Frontal cortex (tissue), 4 donors: ENCODE data around the gene DEDD. TPM values are rescaled to one million over a fixed set of nuclear protein-coding genes. Genes with fewer than 3 reads are reported as not detected.
A peak's percentile ranks its signal among the peaks of the same experiment; 100 is the strongest.

ENCODE experiments used
- DNase-seq, 2 donors: peaks; one replicate each; pipeline ENCODE4 v3.0.0; 2012; ENCODE audit warnings: low spot score in 2 of 2
- FAIRE-seq: peaks from 2 replicates; lab custom pipeline; 2012; peaks lifted over from hg19 to GRCh38; lab: Jason Lieb, UNC
- total RNA-seq: library from RNA; depleted of rRNA; stranded (reverse); fragments of >200 nt; gene quantifications from one replicate; pipeline ENCODE4 v1.2.3, GENCODE V29; 2014
- donor health status: control.
- donor health status: control.
- donor health status: control.

The DEDD gene
- total RNA-seq, 1 donor from 2014 or later = 21.6 TPM

DNA sequence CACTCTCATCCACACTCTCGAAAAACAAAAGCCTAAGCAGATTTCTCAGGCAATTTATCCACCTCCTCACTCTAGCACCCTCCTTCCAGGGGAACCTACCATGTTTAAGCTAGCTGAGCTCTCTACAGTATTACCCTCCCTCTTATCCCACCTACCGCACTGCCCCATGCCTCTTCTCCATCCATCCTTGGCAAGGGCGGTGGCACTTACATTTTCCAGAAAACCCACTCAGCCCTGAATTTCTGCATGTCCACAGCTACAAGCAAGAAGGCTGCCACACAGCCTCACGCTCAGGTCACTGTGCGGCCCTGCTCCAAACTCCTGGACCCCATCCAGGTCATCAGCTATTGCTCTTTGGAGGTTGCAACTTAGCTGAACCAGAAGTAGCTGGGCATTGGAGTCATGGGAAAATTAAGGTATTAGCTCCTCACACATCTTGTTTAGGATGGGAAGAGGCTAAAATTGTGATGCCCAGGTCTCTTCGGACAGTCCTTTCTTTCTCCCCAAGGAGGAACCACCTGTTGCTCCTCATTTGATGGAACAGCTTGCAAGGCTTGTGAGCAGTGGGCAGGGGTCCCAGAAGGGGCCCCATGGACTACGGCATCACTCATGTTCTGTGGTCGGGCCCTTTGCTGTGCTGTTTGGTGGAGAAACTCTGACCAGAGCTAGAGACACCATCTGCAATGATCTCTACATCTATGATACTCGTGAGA, 33.2 kb downstream of the DEDD start:
- no peak for FAIRE-seq
- DNase-seq = no peak

GRCh38 chr1:161098210-161099068, 34.0 kb downstream of the DEDD start, which contains the start of gene KLHDC9:
Gene KLHDC9, plus strand, starts transcription at chr1:161098361. Its CDS starts 175 bp downstream, at chr1:161098536.
- DNase-seq = peak; percentile 76 to 82
- FAIRE-seq = no peak

- DNase-seq (no peak), FAIRE-seq (no peak)
These were observed 35.9 kb downstream of the DEDD start for GRCh38 chr1:161096530-161096929.

GRCh38 chr1:161096015-161096414, 36.5 kb downstream of the DEDD start:
- FAIRE-seq (no peak), DNase-seq (no peak)

DNA sequence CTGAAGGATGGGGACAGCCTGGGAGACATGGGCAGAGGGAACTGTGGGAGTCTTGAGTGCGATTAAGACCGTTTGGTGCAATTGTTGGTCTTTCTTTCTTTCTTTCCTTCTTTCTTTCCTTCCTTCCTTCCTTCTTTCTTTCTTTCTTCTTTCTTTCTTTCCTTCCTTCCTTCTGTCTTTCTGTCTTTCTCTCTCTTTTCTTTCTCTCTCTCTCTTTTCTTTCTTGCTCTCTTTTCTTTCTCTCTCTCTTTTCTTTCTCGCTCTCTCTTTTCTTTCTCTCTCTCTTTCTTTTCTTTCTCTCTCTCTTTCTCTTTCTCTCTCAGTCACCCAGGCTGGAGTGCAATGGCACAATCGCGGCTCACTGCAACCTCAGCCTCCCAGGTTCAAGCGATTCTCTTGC, 37.2 kb downstream of the DEDD start:
- DNase-seq (no peak), FAIRE-seq (no peak)

- no peak for FAIRE-seq
These were observed 38.0 kb downstream of the DEDD start for GRCh38 chr1:161094481-161094880.

GRCh38 chr1:161092621-161093028, 39.8 kb downstream of the DEDD start:
- FAIRE-seq = no peak
- DNase-seq = no peak

More at GRCh38 chr1:161094481-161094880, 38.0 kb downstream of the DEDD start:
- no peak for DNase-seq

DNA sequence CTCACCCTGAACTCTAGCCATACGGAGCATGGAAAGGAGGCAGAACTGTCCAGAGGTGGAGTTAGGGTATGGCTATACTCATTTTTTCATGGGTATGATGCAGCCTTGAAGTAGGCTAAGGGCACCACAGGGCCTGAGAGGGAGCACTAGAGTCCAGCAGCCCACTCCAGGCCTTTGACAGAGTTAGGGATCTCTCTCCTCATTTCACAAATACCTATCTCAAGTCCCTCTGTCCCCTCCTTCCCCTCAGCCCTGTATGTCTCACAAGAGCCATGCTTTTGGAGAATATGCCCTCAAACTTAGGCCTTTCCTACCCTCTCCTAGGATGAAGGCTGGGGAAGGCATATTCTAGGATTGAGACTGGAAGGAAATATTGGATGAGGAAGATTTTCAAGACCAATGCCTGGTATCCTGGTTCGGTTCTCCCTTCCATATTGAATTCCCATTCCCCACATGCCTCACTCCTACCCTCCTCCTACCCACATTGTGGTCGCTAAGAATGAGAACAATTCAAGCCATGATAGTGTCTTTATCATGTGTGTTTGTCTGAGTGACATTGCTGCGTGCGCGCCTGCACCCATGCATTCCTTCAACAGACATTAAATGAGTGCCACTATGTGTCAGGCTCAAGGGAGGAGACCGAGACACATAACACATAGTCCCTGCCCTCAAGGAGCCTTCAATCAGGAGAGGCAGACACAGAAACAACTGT, 40.5 kb downstream of the DEDD start:
- FAIRE-seq (no peak), DNase-seq (no peak)

- no peak for FAIRE-seq
- DNase-seq = no peak
These were observed 41.4 kb downstream of the DEDD start for GRCh38 chr1:161091093-161091492.

GRCh38 chr1:161090617-161091016, 41.9 kb downstream of the DEDD start:
- no peak for FAIRE-seq
- DNase-seq = no peak

DNA sequence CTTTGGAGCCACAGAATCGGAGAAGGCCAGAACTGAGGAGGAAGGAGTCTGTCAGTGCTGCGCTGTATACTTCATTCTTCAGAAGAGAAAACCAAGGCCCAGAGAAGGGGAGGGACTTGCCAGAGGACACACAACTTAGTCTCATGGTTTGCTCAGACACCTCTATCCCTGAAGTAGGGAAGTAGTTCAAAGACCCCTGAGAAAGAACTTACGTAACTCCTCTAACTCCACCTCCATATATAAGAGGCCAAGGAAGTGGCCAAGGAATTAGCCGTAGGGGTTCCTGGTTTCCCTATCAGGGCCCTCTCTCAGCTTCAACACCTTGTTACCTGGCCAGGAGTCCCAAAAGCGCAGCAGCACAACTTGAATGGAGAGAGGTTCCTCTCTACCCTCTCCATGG, 42.5 kb downstream of the DEDD start:
- no peak for DNase-seq
- no peak for FAIRE-seq

DNA sequence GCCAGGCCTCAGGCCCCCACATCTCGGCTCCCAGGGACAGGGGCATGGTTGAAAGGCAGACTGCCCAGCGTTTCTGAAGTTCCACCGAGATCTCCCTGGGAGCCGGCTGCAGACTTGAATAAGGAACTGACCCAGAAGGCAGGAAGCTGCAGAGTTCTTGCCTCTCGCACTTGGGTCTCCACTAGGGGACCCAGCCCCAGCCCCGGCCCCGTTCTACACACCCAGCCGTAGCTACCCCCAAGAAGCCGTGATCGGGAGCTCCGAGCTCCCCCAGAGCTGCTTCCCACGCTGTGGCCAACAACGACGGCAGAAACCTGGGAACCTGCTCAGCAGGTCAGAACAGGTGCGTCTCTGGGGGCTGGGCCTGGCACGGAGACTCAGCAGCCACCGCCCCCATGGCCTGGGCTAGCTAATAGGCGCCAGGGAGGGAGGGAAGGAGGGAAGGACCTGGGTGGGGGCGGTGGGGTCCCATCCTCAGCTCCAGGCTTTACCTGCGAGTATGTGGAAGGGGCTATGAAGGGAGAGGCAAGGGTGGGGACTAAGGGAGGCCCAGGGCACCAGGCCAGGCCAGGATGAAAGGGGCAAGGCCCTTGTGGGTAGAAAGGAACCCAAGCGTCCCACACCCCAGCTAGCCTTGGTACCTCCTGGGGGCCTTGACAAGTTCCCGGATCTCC, 43.1 kb downstream of the DEDD start, which contains the start of gene NECTIN4:
NECTIN4 (minus strand) TSS at position 308 of the 674 bp plus-strand sequence; CDS start at position 46, 262 bp downstream.
- FAIRE-seq (no peak), DNase-seq (no peak)

- DNase-seq (no peak), FAIRE-seq (no peak)
These were observed 43.8 kb downstream of the DEDD start for GRCh38 chr1:161088587-161089110.

DNA sequence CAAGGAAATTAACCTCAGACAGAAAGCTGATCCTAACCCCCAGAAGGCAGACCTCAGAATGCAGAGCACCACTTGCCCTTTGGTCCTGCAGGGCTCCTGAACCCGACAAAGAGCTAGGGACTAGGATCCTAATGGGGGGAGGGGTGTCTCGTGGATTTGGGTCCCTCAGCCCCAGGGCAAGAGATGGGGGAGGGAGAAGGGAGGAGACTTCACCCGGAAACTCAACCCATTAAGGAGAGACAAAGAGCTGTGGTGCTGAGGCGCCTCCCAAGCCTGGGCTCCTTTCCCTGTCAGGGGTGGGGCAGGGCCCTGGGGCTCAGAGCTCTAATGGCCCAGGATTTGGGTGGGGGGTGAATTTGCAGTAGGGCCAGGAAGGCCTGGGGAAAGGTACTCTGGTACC, 46.0 kb downstream of the DEDD start:
- FAIRE-seq = no peak
- no peak for DNase-seq

GRCh38 chr1:161085165-161085564, 47.3 kb downstream of the DEDD start:
- DNase-seq (no peak), FAIRE-seq (no peak)

- FAIRE-seq (no peak), DNase-seq (no peak)
These were observed 47.9 kb downstream of the DEDD start for GRCh38 chr1:161084597-161084988.

- DNase-seq = no peak
- FAIRE-seq = no peak
These were observed 48.5 kb downstream of the DEDD start for GRCh38 chr1:161083748-161084596.

- FAIRE-seq (no peak), DNase-seq (no peak)
These were observed 49.3 kb downstream of the DEDD start for GRCh38 chr1:161082996-161083747.
